ENCODE measurements around the gene DPP3.
"Not testable (repeated sequence)": the region's sequence is repeated elsewhere in the genome, so short reads cannot be mapped to it uniquely, and the experiment has no call there.

The DPP3 gene

GRCh38 chr11:66543263-66544107, 63.3 kb downstream of the DPP3 start:
- TF ChIP-seq, protein P1, sequence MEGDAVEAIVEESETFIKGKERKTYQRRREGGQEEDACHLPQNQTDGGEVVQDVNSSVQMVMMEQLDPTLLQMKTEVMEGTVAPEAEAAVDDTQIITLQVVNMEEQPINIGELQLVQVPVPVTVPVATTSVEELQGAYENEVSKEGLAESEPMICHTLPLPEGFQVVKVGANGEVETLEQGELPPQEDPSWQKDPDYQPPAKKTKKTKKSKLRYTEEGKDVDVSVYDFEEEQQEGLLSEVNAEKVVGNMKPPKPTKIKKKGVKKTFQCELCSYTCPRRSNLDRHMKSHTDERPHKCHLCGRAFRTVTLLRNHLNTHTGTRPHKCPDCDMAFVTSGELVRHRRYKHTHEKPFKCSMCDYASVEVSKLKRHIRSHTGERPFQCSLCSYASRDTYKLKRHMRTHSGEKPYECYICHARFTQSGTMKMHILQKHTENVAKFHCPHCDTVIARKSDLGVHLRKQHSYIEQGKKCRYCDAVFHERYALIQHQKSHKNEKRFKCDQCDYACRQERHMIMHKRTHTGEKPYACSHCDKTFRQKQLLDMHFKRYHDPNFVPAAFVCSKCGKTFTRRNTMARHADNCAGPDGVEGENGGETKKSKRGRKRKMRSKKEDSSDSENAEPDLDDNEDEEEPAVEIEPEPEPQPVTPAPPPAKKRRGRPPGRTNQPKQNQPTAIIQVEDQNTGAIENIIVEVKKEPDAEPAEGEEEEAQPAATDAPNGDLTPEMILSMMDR (IDR thresholded peaks at IDR 0.05; ENCODE audit: low read length, missing control alignments), result peak; percentile 59
- DNase-seq (ENCODE audit: low read depth), result peak; percentile 61
- no peak overlapping the region for H3K4me3 ChIP-seq (replicated peaks; ENCODE audit: low read depth, low read length)

DNA sequence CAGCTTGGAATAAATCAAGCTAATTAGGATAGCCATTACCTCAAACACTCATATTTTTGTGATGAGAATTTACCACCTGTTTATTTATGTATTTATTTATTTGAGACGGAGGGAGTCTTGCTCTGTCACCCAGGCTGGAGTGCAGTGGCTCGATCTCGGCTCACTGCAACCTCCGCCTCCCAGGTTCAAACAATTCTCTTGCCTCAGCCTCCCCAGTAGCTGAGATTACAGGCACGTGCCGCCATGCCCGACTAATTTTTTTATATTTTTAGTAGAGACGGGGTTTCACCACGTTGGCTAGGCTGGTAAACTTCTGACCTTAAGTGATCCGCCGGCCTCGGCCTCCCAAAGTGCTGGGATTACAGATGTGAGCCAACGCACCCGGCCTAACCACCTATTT, 64.7 kb downstream of the DPP3 start:
- DNase-seq (ENCODE audit: low read depth), result not testable (repeated sequence)

GRCh38 chr11:66545701-66546367, 65.6 kb downstream of the DPP3 start, which contains the start of gene ZDHHC24:
ZDHHC24 (minus strand) TSS chr11:66546048; CDS start chr11:66546003, 45 bp downstream.
- H3K4me3 ChIP-seq (replicated peaks; ENCODE audit: low read depth, low read length), result peak within 1 kb of the TSS; percentile 72
- TF ChIP-seq, protein P1 (IDR thresholded peaks at IDR 0.05; ENCODE audit: low read length, missing control alignments), result no peak
- DNase-seq (ENCODE audit: low read depth), result peak; percentile 98

More for the DNA sequence above, 64.7 kb downstream of the DPP3 start:
- H3K4me3 ChIP-seq (replicated peaks; ENCODE audit: low read depth, low read length), result peak overlapping the region; percentile 72

- peak; percentile 19 for DNase-seq (ENCODE audit: low read depth)
- TF ChIP-seq, protein P1 (IDR thresholded peaks at IDR 0.05; ENCODE audit: low read length, missing control alignments), result no peak
- peak within 1 kb of the TSS; percentile 72 for H3K4me3 ChIP-seq (replicated peaks; ENCODE audit: low read depth, low read length)
Observed at GRCh38 chr11:66546368-66546965, 66.2 kb downstream of the DPP3 start, which contains the start of gene ACTN3. ACTN3 (plus strand) TSS chr11:66546903; CDS start chr11:66546938, 35 bp downstream.

GRCh38 chr11:66546966-66547661, 66.9 kb downstream of the DPP3 start:
- DNase-seq (ENCODE audit: low read depth), result no peak
- H3K4me3 ChIP-seq (replicated peaks; ENCODE audit: low read depth, low read length), result no peak overlapping the region
- TF ChIP-seq, protein P1 (IDR thresholded peaks at IDR 0.05; ENCODE audit: low read length, missing control alignments), result no peak

- no peak for DNase-seq (ENCODE audit: low read depth)
Observed at GRCh38 chr11:66547662-66548009, 67.4 kb downstream of the DPP3 start.

More at GRCh38 chr11:66547662-66548009, 67.4 kb downstream of the DPP3 start:
- H3K4me3 ChIP-seq (replicated peaks; ENCODE audit: low read depth, low read length), result no peak overlapping the region
- TF ChIP-seq, protein P1 (IDR thresholded peaks at IDR 0.05; ENCODE audit: low read length, missing control alignments), result no peak
